HEK293 (cell line): ENCODE results near the gene IKZF1.

ENCODE experiments used
- CTCF ChIA-PET: fragments of 350-600 bp; formaldehyde crosslinking; extraction: SDS; loops from one replicate; lab custom pipeline; 2021; ENCODE audit warnings: antibody characterized with exemption; lab: Yijun Ruan, JAX
- POLR2A ChIA-PET: fragments of 300-600 bp; formaldehyde crosslinking; extraction: SDS; loops from one replicate; lab custom pipeline; 2020; ENCODE audit warnings: antibody characterized with exemption, inconsistent platforms; lab: Yijun Ruan, JAX
- H3K27ac ChIP-seq: fragments of 200-500 bp; sonication (Bioruptor generic); 2 replicates; pipeline ENCODE4 v1.5.1; 2014; ENCODE audit warnings: low read depth, low read length, control low read depth, inconsistent platforms; ENCODE audit errors: extremely low read depth
- H3K36me3 ChIP-seq, 2 experiments: fragments of 200-500 bp in 1 of 2; sonication (Bioruptor generic) in 1 of 2; 1 replicate in 1 of 2; 2 replicates in 1 of 2; pipeline ENCODE4 v1.5.1; 2014 to 2017; ENCODE audit warnings: inconsistent platforms in 2 of 2, low read length in 2 of 2; ENCODE audit not compliant: control insufficient read depth in 2 of 2, insufficient read depth in 1 of 2
- H3K4me1 ChIP-seq: fragments of 200-500 bp; sonication (Bioruptor generic); 2 replicates; pipeline ENCODE4 v1.5.1; 2014; ENCODE audit warnings: mild to moderate bottlenecking, low read length, inconsistent platforms; ENCODE audit not compliant: control insufficient read depth, insufficient read depth
- H3K4me3 ChIP-seq: 2 replicates; pipeline ENCODE4 v1.5.1; 2011; ENCODE audit warnings: low read depth, mild to moderate bottlenecking, control low read depth, low read length, moderate library complexity
- H3K9me3 ChIP-seq: fragments of 200-500 bp; sonication (Bioruptor generic); 2 replicates; pipeline ENCODE4 v1.5.1; 2014; ENCODE audit warnings: low read depth, low read length, inconsistent platforms; ENCODE audit not compliant: control insufficient read depth, insufficient read depth
- INSM2 ChIP-seq: fragments of 450-650 bp; formaldehyde crosslinking; IDR thresholded peaks from 2 replicates; pipeline ENCODE4 v1.5.1; 2016; ENCODE audit warnings: missing biosample characterization, missing genetic modification characterization
- KLF9 ChIP-seq: fragments of 450-650 bp; formaldehyde crosslinking; IDR thresholded peaks from 2 replicates; pipeline ENCODE4 v1.5.1; 2016; ENCODE audit warnings: missing biosample characterization, missing genetic modification characterization, low read depth
- MYNN ChIP-seq: fragments of 450-650 bp; formaldehyde crosslinking; IDR thresholded peaks from 2 replicates; pipeline ENCODE4 v1.5.1; 2016; ENCODE audit warnings: missing biosample characterization, missing genetic modification characterization, borderline replicate concordance
- REPIN1 ChIP-seq: fragments of 450-650 bp; formaldehyde crosslinking; IDR thresholded peaks from 2 replicates; pipeline ENCODE4 v1.5.1; 2017; ENCODE audit warnings: missing biosample characterization, missing genetic modification characterization, low read depth
- TCF7L2 ChIP-seq: IDR thresholded peaks from 2 replicates; pipeline ENCODE4 v1.6.1; 2011; ENCODE audit warnings: low read depth, mild to moderate bottlenecking, inconsistent platforms, low read length, moderate library complexity, borderline replicate concordance
- ZBTB44 ChIP-seq: fragments of 450-650 bp; IDR thresholded peaks from 2 replicates; pipeline ENCODE4 v1.5.1; 2018; ENCODE audit warnings: missing biosample characterization, mild to moderate bottlenecking, missing genetic modification characterization
- ZBTB6 ChIP-seq: fragments of 450-650 bp; formaldehyde crosslinking; IDR thresholded peaks from 2 replicates; pipeline ENCODE4 v1.5.1; 2017; ENCODE audit warnings: missing biosample characterization, missing genetic modification characterization
- ZNF211 ChIP-seq: fragments of 450-650 bp; formaldehyde crosslinking; IDR thresholded peaks from 2 replicates; pipeline ENCODE4 v1.5.1; 2016; ENCODE audit warnings: low read depth, missing biosample characterization, missing genetic modification characterization
- ZNF266 ChIP-seq: fragments of 450-650 bp; formaldehyde crosslinking; IDR thresholded peaks from 2 replicates; pipeline ENCODE4 v1.5.1; 2016; ENCODE audit warnings: missing biosample characterization, missing genetic modification characterization, low read depth
- ZNF302 ChIP-seq: fragments of 450-650 bp; formaldehyde crosslinking; IDR thresholded peaks from 2 replicates; pipeline ENCODE4 v1.5.1; 2016; ENCODE audit warnings: missing biosample characterization, missing genetic modification characterization, low read depth
- ZNF311 ChIP-seq: fragments of 450-650 bp; formaldehyde crosslinking; IDR thresholded peaks from 2 replicates; pipeline ENCODE4 v1.5.1; 2017; ENCODE audit warnings: missing biosample characterization, missing genetic modification characterization, borderline replicate concordance
- ZNF391 ChIP-seq: fragments of 450-650 bp; formaldehyde crosslinking; IDR thresholded peaks from 2 replicates; pipeline ENCODE4 v1.5.1; 2016; ENCODE audit warnings: low read depth, missing biosample characterization, missing genetic modification characterization, borderline replicate concordance
- ZNF48 ChIP-seq: fragments of 450-650 bp; formaldehyde crosslinking; IDR thresholded peaks from 2 replicates; pipeline ENCODE4 v1.5.1; 2016; ENCODE audit warnings: missing biosample characterization, missing genetic modification characterization
- ZNF510 ChIP-seq: fragments of 450-650 bp; formaldehyde crosslinking; IDR thresholded peaks from 2 replicates; pipeline ENCODE4 v1.5.1; 2018; ENCODE audit warnings: mild to moderate bottlenecking, missing genetic modification characterization, missing biosample characterization; ENCODE audit not compliant: insufficient replicate concordance
- ZNF544 ChIP-seq: fragments of 450-650 bp; formaldehyde crosslinking; IDR thresholded peaks from 2 replicates; pipeline ENCODE4 v1.5.0; 2017; ENCODE audit warnings: missing biosample characterization, missing genetic modification characterization
- ZNF560 ChIP-seq: fragments of 450-650 bp; formaldehyde crosslinking; IDR thresholded peaks from 2 replicates; pipeline ENCODE4 v1.5.1; 2017; ENCODE audit warnings: missing biosample characterization, missing genetic modification characterization, borderline replicate concordance
- ZNF571 ChIP-seq: fragments of 450-650 bp; formaldehyde crosslinking; IDR thresholded peaks from 2 replicates; pipeline ENCODE4 v1.5.0; 2017; ENCODE audit warnings: missing biosample characterization, missing genetic modification characterization
- ZNF585B ChIP-seq: fragments of 450-650 bp; formaldehyde crosslinking; IDR thresholded peaks from 2 replicates; pipeline ENCODE4 v1.5.1; 2016; ENCODE audit warnings: missing biosample characterization, missing genetic modification characterization
- ZNF660 ChIP-seq: fragments of 450-650 bp; IDR thresholded peaks from 2 replicates; pipeline ENCODE4 v1.5.1; 2018; ENCODE audit warnings: missing biosample characterization, mild to moderate bottlenecking, missing genetic modification characterization
- ZNF670 ChIP-seq: fragments of 450-650 bp; formaldehyde crosslinking; IDR thresholded peaks from 2 replicates; pipeline ENCODE4 v1.5.1; 2016; ENCODE audit warnings: missing biosample characterization, missing genetic modification characterization, low read depth
- ZNF830 ChIP-seq: fragments of 450-650 bp; IDR thresholded peaks from 2 replicates; pipeline ENCODE4 v1.5.0; 2018; ENCODE audit warnings: missing biosample characterization, missing genetic modification characterization, low read depth, mild to moderate bottlenecking, moderate library complexity
- ZSCAN5A ChIP-seq: fragments of 450-650 bp; formaldehyde crosslinking; IDR thresholded peaks from 2 replicates; pipeline ENCODE4 v1.5.1; 2016; ENCODE audit warnings: missing biosample characterization, missing genetic modification characterization

The IKZF1 gene

GRCh38 chr7:50348469-50349162 is 44.1 kb downstream of the IKZF1 start:
- no peaks in the 10 kb centered on the region for H3K4me1 ChIP-seq
- no peak for TF ChIP-seq ZNF544 (tag by site-specific recombination)
- no peak for TF ChIP-seq ZNF830 (tag by site-specific recombination)
- TF ChIP-seq ZNF585B = no peak
- TF ChIP-seq ZNF266 (tag by site-specific recombination) = no peak
- no peak for TF ChIP-seq ZNF571 (tag by site-specific recombination)
- TF ChIP-seq ZNF510 = no peak
- TF ChIP-seq KLF9 (tag by site-specific recombination) = no peak
- TF ChIP-seq ZBTB44 (tag by site-specific recombination) = no peak
- no peak for TF ChIP-seq ZNF391
- TF ChIP-seq TCF7L2 = no peak
- TF ChIP-seq MYNN (tag by site-specific recombination) = no peak
- no peak for TF ChIP-seq ZSCAN5A (tag by site-specific recombination)
- no peak for TF ChIP-seq ZNF670 (tag by site-specific recombination)
- no peak for TF ChIP-seq ZNF311
- no peak for TF ChIP-seq REPIN1 (tag by site-specific recombination)
- TF ChIP-seq, all 188 proteins: peak for 0
- ChIA-PET POLR2A (no interaction called here), CTCF (no interaction called here)
- Histone ChIP-seq H3K27ac (no peak overlapping the region), H3K36me3 (no peaks in the 10 kb centered on the region), H3K9me3 (no peaks in the 10 kb centered on the region), H3K4me3 (no peak overlapping the region)

- H3K4me3 ChIP-seq = no peak overlapping the region
- H3K27ac ChIP-seq = no peak overlapping the region
- no peaks in the 10 kb centered on the region for H3K9me3 ChIP-seq
- ChIA-PET POLR2A (no interaction called here), CTCF (no interaction called here)
- no peaks in the 10 kb centered on the region for H3K4me1 ChIP-seq
- H3K36me3 ChIP-seq = no peaks in the 10 kb centered on the region
- no peak for TF ChIP-seq ZNF302 (tag by site-specific recombination)
- TF ChIP-seq ZNF48 (tag by site-specific recombination) = no peak
- TF ChIP-seq ZNF585B = no peak
- no peak for TF ChIP-seq ZNF660 (tag by site-specific recombination)
- TF ChIP-seq ZNF560 (tag by site-specific recombination) = no peak
- TF ChIP-seq INSM2 (tag by site-specific recombination) = no peak
- TF ChIP-seq ZBTB6 (tag by site-specific recombination) = no peak
- TF ChIP-seq ZNF211 = no peak
Observed at GRCh38 chr7:50349399-50349798, 44.9 kb downstream of the IKZF1 start.
